Measurements from ENCODE around the gene GRAP2.
"Not testable (repeated sequence)": the region's sequence is repeated elsewhere in the genome, so short reads cannot be mapped to it uniquely, and the experiment has no call there.

The GRAP2 gene

DNA sequence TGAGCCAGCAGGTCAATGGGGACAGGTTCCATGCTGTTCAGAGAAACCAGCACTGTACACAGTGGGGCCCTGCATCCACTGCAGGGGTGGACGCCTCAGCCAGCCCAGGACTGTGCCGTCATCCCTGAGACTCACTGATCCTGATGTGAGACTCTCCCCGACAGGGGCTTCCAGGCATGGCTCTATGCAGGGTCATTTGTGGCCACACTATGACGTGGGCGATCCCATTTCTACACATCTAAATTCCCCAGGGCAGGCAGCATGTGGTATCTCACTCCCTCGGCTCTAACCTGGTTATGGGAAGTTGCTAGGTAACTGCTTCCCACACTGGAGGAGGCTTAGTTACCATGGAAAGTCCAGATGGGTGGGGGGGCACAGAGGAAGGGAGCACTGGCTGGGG is 79.7 kb downstream of the GRAP2 start:
- H3K9me3 ChIP-seq (ENCODE audit: low read length), result no peaks in the 10 kb centered on the region
- no peak overlapping the region for H3K27ac ChIP-seq (ENCODE audit: low read depth, low read length)
- no peak overlapping the region for H3K4me3 ChIP-seq (ENCODE audit: low read depth in 1 of 2, low read length in 2 of 2)
- H3K36me3 ChIP-seq (ENCODE audit: insufficient read depth, low read length), result no peaks in the 10 kb centered on the region
- peaks cover 0 to 11% of the 10 kb centered on the region in 2 donors for H3K27me3 ChIP-seq (ENCODE audit: control insufficient read depth in 1 of 2, insufficient read depth in 2 of 2, low read length in 2 of 2)
- no peak overlapping the region for H3K9ac ChIP-seq (ENCODE audit: low read length)
- no peaks in the 10 kb centered on the region for H3K4me1 ChIP-seq (ENCODE audit: insufficient read depth, low read length)

DNA sequence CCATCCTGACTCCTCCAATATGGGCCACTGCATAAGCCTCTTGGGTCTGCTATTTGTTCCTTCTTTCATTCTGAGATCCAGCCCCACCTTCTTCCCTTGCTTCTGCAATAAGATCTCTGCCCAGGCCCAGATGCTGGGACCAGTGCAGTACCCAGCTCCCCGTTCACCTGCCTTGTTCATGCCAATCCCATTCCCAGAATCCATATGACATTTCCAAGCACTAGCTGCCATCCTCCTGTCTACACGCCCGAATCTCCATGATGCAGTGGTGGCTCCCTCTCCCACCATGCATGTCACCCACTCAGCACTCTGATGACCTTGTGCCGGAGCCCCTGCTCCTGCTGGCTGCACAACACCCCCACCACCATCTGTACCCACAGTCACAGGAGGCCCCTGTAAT is 82.5 kb downstream of the GRAP2 start:
- H3K9me3 ChIP-seq (ENCODE audit: low read length), result no peaks in the 10 kb centered on the region
- no peaks in the 10 kb centered on the region for H3K4me1 ChIP-seq (ENCODE audit: insufficient read depth, low read length)
- H3K27ac ChIP-seq (ENCODE audit: low read depth, low read length), result no peak overlapping the region
- H3K4me3 ChIP-seq (ENCODE audit: low read depth in 1 of 2, low read length in 2 of 2), result no peak overlapping the region
- no peak overlapping the region for H3K9ac ChIP-seq (ENCODE audit: low read length)
- no peaks in the 10 kb centered on the region for H3K36me3 ChIP-seq (ENCODE audit: insufficient read depth, low read length)
- H3K27me3 ChIP-seq (ENCODE audit: control insufficient read depth in 1 of 2, insufficient read depth in 2 of 2, low read length in 2 of 2), result peaks cover 0 to 10% of the 10 kb centered on the region in 2 donors

DNA sequence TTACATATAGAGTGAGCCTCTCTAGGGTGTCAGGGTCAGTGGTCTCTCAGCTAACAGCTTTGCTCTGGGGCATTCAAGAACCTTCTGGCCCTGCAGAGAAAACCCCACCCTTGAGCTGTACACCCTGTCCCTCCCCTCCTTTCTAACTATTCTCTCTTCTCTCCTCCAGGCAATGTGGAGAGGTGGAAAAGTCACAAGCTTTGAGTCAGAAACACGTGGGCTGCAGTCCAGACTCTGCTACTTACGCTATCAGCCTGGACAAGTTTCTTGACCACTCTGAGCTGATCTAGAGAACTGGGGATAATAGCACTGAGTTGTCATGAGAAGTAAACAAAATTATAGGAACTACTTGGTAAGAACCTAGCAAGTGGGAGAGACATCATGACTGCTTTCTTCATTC is 83.1 kb downstream of the GRAP2 start:
- H3K4me1 ChIP-seq (ENCODE audit: insufficient read depth, low read length), result no peaks in the 10 kb centered on the region
- H3K9me3 ChIP-seq (ENCODE audit: low read length), result no peaks in the 10 kb centered on the region
- no peak overlapping the region for H3K9ac ChIP-seq (ENCODE audit: low read length)
- no peaks in the 10 kb centered on the region for H3K36me3 ChIP-seq (ENCODE audit: insufficient read depth, low read length)
- peaks cover 0 to 10% of the 10 kb centered on the region in 2 donors for H3K27me3 ChIP-seq (ENCODE audit: control insufficient read depth in 1 of 2, insufficient read depth in 2 of 2, low read length in 2 of 2)
- H3K4me3 ChIP-seq (ENCODE audit: low read depth in 1 of 2, low read length in 2 of 2), result no peak overlapping the region
- H3K27ac ChIP-seq (ENCODE audit: low read depth, low read length), result no peak overlapping the region

GRCh38 chr22:39984746-39985145 is 83.9 kb downstream of the GRAP2 start:
- Histone ChIP-seq H3K4me1 (ENCODE audit: insufficient read depth, low read length) (no peaks in the 10 kb centered on the region), H3K9me3 (ENCODE audit: low read length) (no peaks in the 10 kb centered on the region), H3K9ac (ENCODE audit: low read length) (no peak overlapping the region), H3K27ac (ENCODE audit: low read depth, low read length) (no peak overlapping the region), H3K4me3 (ENCODE audit: low read depth in 1 of 2, low read length in 2 of 2) (no peak overlapping the region), H3K27me3 (ENCODE audit: control insufficient read depth in 1 of 2, insufficient read depth in 2 of 2, low read length in 2 of 2) (peaks cover 0 to 10% of the 10 kb centered on the region in 2 donors), H3K36me3 (ENCODE audit: insufficient read depth, low read length) (no peaks in the 10 kb centered on the region)

DNA sequence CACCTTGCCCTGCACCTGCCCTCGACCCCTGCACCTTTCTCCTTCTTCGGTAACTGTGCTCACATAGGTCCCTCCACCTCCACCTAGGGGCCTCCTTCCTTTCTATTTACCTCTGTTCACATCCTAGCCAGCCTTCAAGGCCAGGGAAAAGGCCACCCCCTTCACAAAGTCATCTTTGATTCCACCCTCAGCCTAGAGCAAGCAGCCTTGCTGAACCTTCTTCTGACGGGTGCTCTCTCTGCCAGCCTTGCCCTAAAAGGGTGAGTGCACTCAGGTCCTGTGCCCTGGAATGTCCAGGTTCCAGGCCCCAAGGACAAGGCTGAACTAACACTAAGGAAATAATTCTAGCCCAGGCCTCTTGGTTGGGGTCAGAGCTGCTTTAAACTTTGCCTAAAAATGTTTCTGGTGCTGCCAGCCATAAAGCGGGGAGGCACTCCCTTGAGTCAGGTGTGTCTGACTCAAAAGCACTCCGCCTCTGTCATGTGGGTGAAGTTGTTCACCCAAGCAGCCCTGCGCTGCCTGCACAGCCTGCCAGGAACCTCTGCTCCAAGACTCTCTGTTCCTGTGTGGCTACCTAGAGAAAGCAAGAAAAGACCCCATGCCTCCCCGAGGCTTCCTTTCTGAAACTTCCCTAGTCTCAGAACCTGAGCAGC is 84.6 kb downstream of the GRAP2 start:
- Histone ChIP-seq H3K4me1 (ENCODE audit: insufficient read depth, low read length) (no peaks in the 10 kb centered on the region), H3K9me3 (ENCODE audit: low read length) (no peaks in the 10 kb centered on the region), H3K27me3 (ENCODE audit: control insufficient read depth in 1 of 2, insufficient read depth in 2 of 2, low read length in 2 of 2) (peaks cover 0 to 10% of the 10 kb centered on the region in 2 donors), H3K4me3 (ENCODE audit: low read depth in 1 of 2, low read length in 2 of 2) (no peak overlapping the region), H3K36me3 (ENCODE audit: insufficient read depth, low read length) (no peaks in the 10 kb centered on the region), H3K27ac (ENCODE audit: low read depth, low read length) (no peak overlapping the region), H3K9ac (ENCODE audit: low read length) (no peak overlapping the region)

DNA sequence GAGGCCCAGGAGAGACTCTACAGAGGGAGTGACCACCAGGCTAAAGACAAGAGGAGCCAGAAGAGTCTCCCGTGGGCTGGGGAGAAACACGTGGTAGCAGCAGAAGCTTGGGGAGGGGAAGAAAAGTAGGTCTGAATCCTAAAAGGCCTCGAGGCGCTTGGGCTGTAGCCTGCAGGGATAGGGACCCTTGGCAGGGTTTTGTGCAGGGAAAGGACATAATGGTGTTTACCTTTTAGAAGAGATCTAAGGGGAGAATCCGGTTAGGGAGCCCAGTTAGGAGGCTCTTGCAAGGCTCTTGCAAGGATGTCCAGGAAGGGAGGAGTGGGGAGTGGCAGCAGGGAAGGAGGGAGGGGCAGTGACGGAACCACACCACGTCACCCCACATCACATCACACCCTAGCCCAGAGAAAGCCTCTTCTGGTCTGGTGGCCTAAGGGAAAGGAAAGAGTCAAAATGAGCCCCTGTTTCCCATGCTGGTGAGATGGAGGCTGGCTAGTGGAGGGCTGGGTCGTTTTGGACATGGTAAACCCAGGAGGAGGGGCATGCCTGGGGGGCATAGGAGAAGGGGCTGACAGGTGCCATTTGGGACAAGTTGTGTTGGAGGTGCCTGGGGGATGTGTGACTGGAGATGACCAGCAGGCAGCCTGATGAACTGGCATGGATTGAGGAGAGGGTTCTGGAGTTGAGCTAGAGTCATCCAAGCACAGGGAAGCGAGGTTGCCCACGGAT is 87.7 kb downstream of the GRAP2 start:
- peaks cover 0 to 10% of the 10 kb centered on the region in 2 donors for H3K27me3 ChIP-seq (ENCODE audit: control insufficient read depth in 1 of 2, insufficient read depth in 2 of 2, low read length in 2 of 2)

GRCh38 chr22:39989633-39990032 is 88.7 kb downstream of the GRAP2 start:
- no peak overlapping the region for H3K4me3 ChIP-seq (ENCODE audit: low read depth in 1 of 2, low read length in 2 of 2)
- H3K9me3 ChIP-seq (ENCODE audit: low read length), result no peaks in the 10 kb centered on the region
- no peak overlapping the region for H3K9ac ChIP-seq (ENCODE audit: low read length)
- no peaks in the 10 kb centered on the region for H3K4me1 ChIP-seq (ENCODE audit: insufficient read depth, low read length)
- H3K27ac ChIP-seq (ENCODE audit: low read depth, low read length), result no peak overlapping the region
- H3K36me3 ChIP-seq (ENCODE audit: insufficient read depth, low read length), result no peaks in the 10 kb centered on the region
- peaks cover 4 to 21% of the 10 kb centered on the region in 2 donors for H3K27me3 ChIP-seq (ENCODE audit: control insufficient read depth in 1 of 2, insufficient read depth in 2 of 2, low read length in 2 of 2)

More for the DNA sequence above, 87.7 kb downstream of the GRAP2 start:
- H3K9me3 ChIP-seq (ENCODE audit: low read length), result no peaks in the 10 kb centered on the region
- no peaks in the 10 kb centered on the region for H3K4me1 ChIP-seq (ENCODE audit: insufficient read depth, low read length)
- H3K4me3 ChIP-seq (ENCODE audit: low read depth in 1 of 2, low read length in 2 of 2), result no peak overlapping the region
- H3K36me3 ChIP-seq (ENCODE audit: insufficient read depth, low read length), result no peaks in the 10 kb centered on the region
- H3K9ac ChIP-seq (ENCODE audit: low read length), result no peak overlapping the region
- H3K27ac ChIP-seq (ENCODE audit: low read depth, low read length), result no peak overlapping the region

DNA sequence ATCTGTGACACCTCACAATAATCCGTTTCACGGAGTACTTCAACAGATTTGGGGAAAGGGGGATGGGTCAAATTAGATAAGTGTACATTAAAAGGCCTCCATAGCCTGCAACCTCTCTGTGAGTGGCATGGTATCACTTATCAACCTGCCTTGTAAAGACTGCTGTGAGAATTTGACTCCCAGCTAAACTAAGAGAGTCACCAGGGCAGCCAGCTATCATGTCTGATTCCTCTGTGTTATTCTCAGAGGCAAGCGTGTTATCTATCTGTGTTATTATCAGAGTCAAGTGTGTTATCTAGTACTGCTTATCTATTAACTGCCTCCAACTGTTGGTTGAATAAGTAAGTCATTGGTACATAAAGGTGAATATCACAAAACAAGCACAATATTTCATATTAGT is 89.8 kb downstream of the GRAP2 start:
- Histone ChIP-seq H3K36me3 (ENCODE audit: insufficient read depth, low read length) (no peaks in the 10 kb centered on the region), H3K27me3 (ENCODE audit: control insufficient read depth in 1 of 2, insufficient read depth in 2 of 2, low read length in 2 of 2) (peaks cover 4 to 22% of the 10 kb centered on the region in 2 donors), H3K9me3 (ENCODE audit: low read length) (no peaks in the 10 kb centered on the region), H3K4me1 (ENCODE audit: insufficient read depth, low read length) (no peaks in the 10 kb centered on the region), H3K27ac (ENCODE audit: low read depth, low read length) (no peak overlapping the region), H3K9ac (ENCODE audit: low read length) (no peak overlapping the region), H3K4me3 (ENCODE audit: low read depth in 1 of 2, low read length in 2 of 2) (no peak overlapping the region)

DNA sequence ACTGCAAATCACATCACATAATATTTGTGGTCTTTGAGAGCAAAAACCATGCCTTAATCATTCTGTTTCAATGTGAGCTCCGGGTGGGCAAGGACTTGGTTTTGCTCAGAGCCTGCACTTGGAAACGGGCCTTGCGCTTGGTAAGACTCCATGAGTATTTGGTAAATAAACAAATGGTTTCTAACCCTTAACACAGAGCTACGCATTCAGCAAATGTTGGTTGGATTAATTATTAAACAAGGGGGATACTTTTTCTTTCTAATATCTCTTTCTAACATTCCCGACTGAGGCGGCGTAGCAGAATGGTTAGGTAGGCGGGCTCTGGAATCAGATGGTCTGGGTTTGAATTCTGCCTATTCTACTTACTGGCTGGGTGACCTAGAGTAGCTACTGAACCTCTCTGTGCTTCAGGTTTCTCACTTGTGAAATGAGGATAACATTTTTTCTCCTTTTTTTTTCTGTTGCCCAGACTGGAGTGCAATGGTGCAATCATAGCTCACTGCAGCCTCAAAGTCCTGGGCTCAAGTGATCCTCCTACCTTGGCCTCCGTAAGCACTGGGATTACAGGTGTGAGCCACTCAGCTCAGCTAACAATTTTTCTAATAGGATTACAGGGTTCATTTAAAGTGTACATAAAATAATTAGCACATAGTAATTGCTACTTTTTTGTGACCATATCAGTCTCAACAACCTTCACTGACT is 90.4 kb downstream of the GRAP2 start:
- Histone ChIP-seq H3K9me3 (ENCODE audit: low read length) (no peaks in the 10 kb centered on the region), H3K27me3 (ENCODE audit: control insufficient read depth in 1 of 2, insufficient read depth in 2 of 2, low read length in 2 of 2) (peaks cover 4 to 25% of the 10 kb centered on the region in 2 donors), H3K9ac (ENCODE audit: low read length) (no peak overlapping the region), H3K4me1 (ENCODE audit: insufficient read depth, low read length) (no peaks in the 10 kb centered on the region), H3K4me3 (ENCODE audit: low read depth in 1 of 2, low read length in 2 of 2) (no peak overlapping the region), H3K36me3 (ENCODE audit: insufficient read depth, low read length) (no peaks in the 10 kb centered on the region), H3K27ac (ENCODE audit: low read depth, low read length) (no peak overlapping the region)

DNA sequence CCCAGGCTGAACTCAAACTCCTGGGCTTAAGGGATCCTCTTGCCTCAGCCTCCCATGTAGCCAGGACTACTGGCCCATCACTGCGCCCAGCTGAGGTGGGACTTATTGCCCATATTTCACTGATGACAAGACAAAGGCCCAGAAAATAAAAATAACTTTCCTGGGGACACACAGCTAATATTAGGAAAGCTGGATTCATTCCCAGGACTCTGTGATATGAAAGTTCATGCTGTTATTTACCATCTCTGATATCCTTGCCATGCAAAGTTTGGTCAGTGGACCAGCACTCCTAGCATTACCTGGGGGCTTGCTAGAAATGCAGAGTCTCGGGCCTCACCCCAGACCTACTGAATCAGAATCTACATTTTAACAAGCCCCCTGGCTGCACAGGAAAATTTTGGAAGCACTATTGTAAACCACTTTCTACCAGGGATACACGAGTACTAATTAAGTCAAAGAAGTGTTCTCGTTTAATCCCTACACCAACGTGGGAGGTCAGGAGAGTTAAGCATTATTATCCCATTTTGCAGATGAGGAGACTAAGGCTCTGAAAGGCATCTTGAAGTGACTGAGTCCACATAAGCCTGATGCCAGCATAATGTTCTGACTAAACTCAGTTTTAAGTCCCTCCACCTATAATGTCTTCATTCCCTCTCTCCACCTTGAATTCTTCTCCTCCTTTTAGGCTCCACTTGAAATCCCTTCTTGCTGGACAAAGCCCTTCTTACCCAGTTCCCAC is 91.4 kb downstream of the GRAP2 start:
- H3K4me3 ChIP-seq (ENCODE audit: low read depth in 1 of 2, low read length in 2 of 2), result no peak overlapping the region
- no peaks in the 10 kb centered on the region for H3K9me3 ChIP-seq (ENCODE audit: low read length)
- H3K27me3 ChIP-seq (ENCODE audit: control insufficient read depth in 1 of 2, insufficient read depth in 2 of 2, low read length in 2 of 2), result peaks cover 12 to 30% of the 10 kb centered on the region in 2 donors
- H3K27ac ChIP-seq (ENCODE audit: low read depth, low read length), result no peak overlapping the region
- H3K4me1 ChIP-seq (ENCODE audit: insufficient read depth, low read length), result no peaks in the 10 kb centered on the region
- H3K36me3 ChIP-seq (ENCODE audit: insufficient read depth, low read length), result no peaks in the 10 kb centered on the region
- no peak overlapping the region for H3K9ac ChIP-seq (ENCODE audit: low read length)

- not testable (repeated sequence) for H3K9me3 ChIP-seq (ENCODE audit: low read length); H3K4me3 ChIP-seq (ENCODE audit: low read depth in 1 of 2, low read length in 2 of 2); H3K36me3 ChIP-seq (ENCODE audit: insufficient read depth, low read length); H3K9ac ChIP-seq (ENCODE audit: low read length); H3K4me1 ChIP-seq (ENCODE audit: insufficient read depth, low read length); H3K27ac ChIP-seq (ENCODE audit: low read depth, low read length)
- peaks cover 12 to 36% of the 10 kb centered on the region in 2 donors for H3K27me3 ChIP-seq (ENCODE audit: control insufficient read depth in 1 of 2, insufficient read depth in 2 of 2, low read length in 2 of 2)
Observed at GRCh38 chr22:39992894-39993293, 92.0 kb downstream of the GRAP2 start.

Measured in muscle layer of colon (tissue), 2 donors.